Bronchial epithelial cell (primary cell): ENCODE measurements around the gene CDC42BPA. TPM values are rescaled to one million over a fixed set of nuclear protein-coding genes. Genes with fewer than 3 reads are reported as not detected.
"Not testable (repeated sequence)": the region's sequence is repeated elsewhere in the genome, so short reads cannot be mapped to it uniquely, and the experiment has no call there.

ENCODE experiments used
- DNase-seq: peaks from one replicate; pipeline ENCODE4 v3.0.0-alpha.2; 2010; ENCODE audit warnings: low read depth
- FAIRE-seq: peaks from 2 replicates; lab custom pipeline; 2011; peaks lifted over from hg19 to GRCh38; lab: Jason Lieb, UNC
- H3K27me3 ChIP-seq: 2 replicates; pipeline ENCODE4 v1.5.1; 2011; ENCODE audit warnings: low read length; ENCODE audit not compliant: control insufficient read depth, insufficient read depth
- H3K36me3 ChIP-seq: 2 replicates; pipeline ENCODE4 v1.5.1; 2011; ENCODE audit warnings: low read length; ENCODE audit not compliant: control insufficient read depth, insufficient read depth
- H3K4me3 ChIP-seq: 2 replicates; pipeline ENCODE4 v1.5.1; 2011; ENCODE audit warnings: mild to moderate bottlenecking, low read depth, low read length, control low read depth
- CTCF ChIP-seq: IDR thresholded peaks from 2 replicates; pipeline ENCODE4 v1.5.1; 2011; ENCODE audit warnings: mild to moderate bottlenecking, moderate library complexity, low read length, control low read depth, inconsistent platforms; ENCODE audit not compliant: insufficient read depth, severe bottlenecking
- total RNA-seq: library from RNA; depleted of rRNA; stranded (reverse); fragments of >200 nt; gene quantifications from 2 replicates; pipeline ENCODE4 v1.2.1, GENCODE V29; 2014

CDC42BPA gene
- total RNA-seq, 1 donor from 2014 or later, result 25.8 TPM

- FAIRE-seq, result no peak
- DNase-seq, result no peak
- H3K4me3 ChIP-seq, result no peak overlapping the region
- no peaks in the 10 kb centered on the region for H3K27me3 ChIP-seq
- H3K36me3 ChIP-seq, result no peaks in the 10 kb centered on the region
- no peak for TF ChIP-seq CTCF
Measured at GRCh38 chr1:227120826-227121225, 197.5 kb downstream of the CDC42BPA start.

GRCh38 chr1:227112538-227112937 lies 205.8 kb downstream of the CDC42BPA start:
- FAIRE-seq (no peak), DNase-seq (no peak)
- Histone ChIP-seq H3K27me3 (no peaks in the 10 kb centered on the region), H3K4me3 (no peak overlapping the region), H3K36me3 (no peaks in the 10 kb centered on the region)
- TF ChIP-seq CTCF, result no peak

DNA sequence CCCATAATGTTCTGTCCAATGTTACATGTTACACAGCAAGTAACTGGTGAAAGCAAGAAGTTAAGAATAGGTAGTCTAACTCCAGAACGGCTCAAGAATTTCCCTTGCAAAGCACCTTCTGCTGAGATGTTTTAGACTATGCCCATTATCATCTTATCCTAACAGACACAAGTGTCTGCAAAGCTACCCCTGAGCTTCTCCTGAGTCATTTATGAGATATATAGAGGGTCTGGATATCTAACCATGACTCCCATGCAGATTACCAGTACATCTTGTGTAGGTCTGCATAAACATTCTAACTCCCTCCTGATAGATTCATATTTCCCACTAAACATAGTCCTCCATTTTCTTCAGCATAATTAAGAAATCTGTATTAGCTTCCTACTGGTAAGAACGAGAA lies 206.5 kb downstream of the CDC42BPA start:
- TF ChIP-seq CTCF, result no peak
- DNase-seq (no peak), FAIRE-seq (no peak)
- Histone ChIP-seq H3K4me3 (no peak overlapping the region), H3K36me3 (no peaks in the 10 kb centered on the region), H3K27me3 (no peaks in the 10 kb centered on the region)

DNA sequence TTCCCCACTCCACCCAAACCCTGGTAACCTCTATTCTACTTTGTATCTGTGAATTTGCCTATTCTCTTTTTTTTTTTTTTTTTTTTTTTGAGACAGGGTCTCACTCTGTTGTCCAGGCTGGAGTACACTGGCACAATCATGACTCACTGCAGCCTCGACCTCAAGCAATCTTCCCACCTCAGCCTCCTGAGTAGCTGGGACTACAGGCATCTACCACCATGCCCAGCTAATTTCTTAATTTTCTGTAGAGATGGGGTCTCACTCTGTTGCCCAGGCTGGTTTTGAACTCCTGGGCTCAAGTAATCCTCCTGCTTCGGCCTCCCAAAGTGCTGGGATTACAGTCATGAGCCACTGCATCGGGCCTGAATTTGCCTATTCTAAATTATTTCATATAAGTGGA lies 213.0 kb downstream of the CDC42BPA start:
- not testable (repeated sequence) for H3K36me3 ChIP-seq, H3K27me3 ChIP-seq, H3K4me3 ChIP-seq, FAIRE-seq, DNase-seq

DNA sequence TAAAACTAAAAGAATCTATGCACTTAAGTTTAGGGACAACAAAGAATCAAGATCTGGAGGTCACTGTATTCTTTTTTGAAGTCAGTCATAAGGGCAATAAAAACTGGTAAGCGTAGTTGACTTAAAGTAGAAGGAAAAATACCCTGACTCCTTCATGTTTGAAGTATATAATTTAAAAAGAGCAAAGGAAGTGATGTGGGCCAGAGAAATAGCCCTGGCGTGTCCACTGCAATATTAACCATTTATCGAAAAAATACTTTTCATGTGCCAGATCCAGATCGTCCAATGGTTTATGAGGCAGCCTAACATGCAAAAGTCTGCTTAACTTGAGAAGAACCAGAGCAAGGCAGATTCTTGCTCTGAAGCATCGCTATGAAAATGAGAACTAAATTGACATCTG lies 216.2 kb downstream of the CDC42BPA start:
- H3K27me3 ChIP-seq, result no peaks in the 10 kb centered on the region
- TF ChIP-seq CTCF, result no peak
- DNase-seq, result no peak
- peaks cover 3% of the 10 kb centered on the region for H3K36me3 ChIP-seq
- no peak for FAIRE-seq
- no peak overlapping the region for H3K4me3 ChIP-seq

DNA sequence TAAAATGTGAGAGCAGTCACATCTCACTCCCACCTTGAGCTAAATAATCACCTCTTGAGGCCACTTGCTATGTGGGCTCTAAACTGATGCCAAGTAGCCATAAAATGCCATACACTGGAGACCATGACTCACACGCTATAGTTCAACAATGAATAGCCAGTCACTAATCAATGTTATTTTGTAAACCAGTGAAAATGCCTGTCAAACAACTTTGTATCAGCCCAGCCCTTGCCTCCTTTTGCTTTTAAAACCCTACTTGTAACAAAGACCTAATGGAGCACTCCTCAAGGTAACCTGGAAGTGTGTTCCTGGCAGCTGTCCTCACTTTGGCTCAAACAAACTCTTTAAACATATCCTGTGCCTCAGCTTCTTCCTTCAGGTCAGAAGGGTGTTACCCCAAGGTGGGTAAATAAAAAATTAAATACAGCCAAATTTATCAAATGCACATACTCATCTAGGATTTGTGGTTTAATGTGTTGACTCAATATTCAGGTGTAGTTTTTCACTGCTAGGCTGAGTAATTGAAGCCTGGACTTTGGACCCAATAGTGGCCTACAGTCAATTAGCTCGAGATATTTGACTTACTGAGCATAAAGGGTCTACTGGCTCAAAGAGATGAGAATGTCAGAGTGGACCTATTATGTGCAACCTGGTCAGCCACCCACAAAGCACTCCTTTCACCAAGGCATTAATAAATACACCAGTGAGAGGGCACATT lies 223.9 kb downstream of the CDC42BPA start:
- peak; percentile 12 for DNase-seq
- FAIRE-seq, result peak; percentile 36
- no peak for TF ChIP-seq CTCF

More for the DNA sequence above, 223.9 kb downstream of the CDC42BPA start:
- peaks cover 2% of the 10 kb centered on the region for H3K36me3 ChIP-seq
- H3K27me3 ChIP-seq, result no peaks in the 10 kb centered on the region
- H3K4me3 ChIP-seq, result no peak overlapping the region
